BE2C (cell line): Measurements from ENCODE around the gene RPS25.
A peak's percentile ranks its signal among the peaks of the same experiment; 100 is the strongest.
"Not testable (repeated sequence)": the region's sequence is repeated elsewhere in the genome, so short reads cannot be mapped to it uniquely, and the experiment has no call there.

Experiments used
- DNase-seq: peaks from one replicate; pipeline ENCODE4 v3.0.0-alpha.2; 2020
- H3K27me3 ChIP-seq: fragments of 250-450 bp; sonication (Bioruptor Pico); 2 replicates; pipeline ENCODE4 v1.5.1; 2020; ENCODE audit warnings: mild to moderate bottlenecking
- H3K36me3 ChIP-seq: fragments of 250-450 bp; sonication (Bioruptor Pico); 2 replicates; pipeline ENCODE4 v1.5.1; 2020; ENCODE audit warnings: mild to moderate bottlenecking
- H3K4me1 ChIP-seq: fragments of 250-450 bp; sonication (Bioruptor Pico); 2 replicates; pipeline ENCODE4 v1.5.1; 2020
- H3K4me3 ChIP-seq: 2 replicates; pipeline ENCODE4 v1.5.1; 2011; ENCODE audit warnings: low read depth, low read length
- H3K9me3 ChIP-seq: fragments of 250-450 bp; sonication (Bioruptor Pico); 2 replicates; pipeline ENCODE4 v1.5.1; 2020
- CTCF ChIP-seq: IDR thresholded peaks from 2 replicates; pipeline ENCODE4 v1.5.1; 2012; ENCODE audit warnings: mild to moderate bottlenecking, low read depth, low read length

Gene RPS25

DNA sequence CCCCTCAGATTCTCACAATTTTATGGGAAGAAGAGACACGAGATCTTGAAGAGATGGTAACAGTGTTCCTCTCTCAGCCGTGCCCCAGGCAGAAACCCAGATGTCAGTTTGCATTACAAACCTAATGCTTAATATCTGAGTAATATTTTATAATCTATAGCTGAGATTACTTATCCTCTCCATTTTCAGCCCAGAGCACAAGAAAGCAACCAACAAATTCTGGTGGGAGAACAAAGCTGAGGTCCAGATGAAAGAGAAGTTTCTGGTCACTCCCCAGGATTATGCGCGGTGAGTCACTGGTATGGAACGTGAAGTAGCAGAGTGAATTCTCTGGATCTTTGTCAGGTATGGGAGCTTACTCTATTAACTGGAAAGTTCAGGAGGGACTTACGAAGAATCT, 19.3 kb downstream of the RPS25 start:
- Histone ChIP-seq H3K36me3 (peaks cover 11% of the 10 kb centered on the region), H3K27me3 (no peaks in the 10 kb centered on the region), H3K9me3 (no peaks in the 10 kb centered on the region), H3K4me3 (peak overlapping the region; percentile 92), H3K4me1 (0 out of 2 replicates have a peak, but pooled peaks cover 2% of the 10 kb centered on the region)
- no peak for DNase-seq
- TF ChIP-seq CTCF: no peak

GRCh38 chr11:118998388-118998717, 19.8 kb downstream of the RPS25 start:
- H3K4me1 ChIP-seq: 0 out of 2 replicates have a peak, but pooled peaks cover 2% of the 10 kb centered on the region
- H3K4me3 ChIP-seq: peak overlapping the region; percentile 92
- no peak for TF ChIP-seq CTCF
- H3K36me3 ChIP-seq: peaks cover 8% of the 10 kb centered on the region
- H3K9me3 ChIP-seq: no peaks in the 10 kb centered on the region
- no peaks in the 10 kb centered on the region for H3K27me3 ChIP-seq
- DNase-seq: no peak

DNA sequence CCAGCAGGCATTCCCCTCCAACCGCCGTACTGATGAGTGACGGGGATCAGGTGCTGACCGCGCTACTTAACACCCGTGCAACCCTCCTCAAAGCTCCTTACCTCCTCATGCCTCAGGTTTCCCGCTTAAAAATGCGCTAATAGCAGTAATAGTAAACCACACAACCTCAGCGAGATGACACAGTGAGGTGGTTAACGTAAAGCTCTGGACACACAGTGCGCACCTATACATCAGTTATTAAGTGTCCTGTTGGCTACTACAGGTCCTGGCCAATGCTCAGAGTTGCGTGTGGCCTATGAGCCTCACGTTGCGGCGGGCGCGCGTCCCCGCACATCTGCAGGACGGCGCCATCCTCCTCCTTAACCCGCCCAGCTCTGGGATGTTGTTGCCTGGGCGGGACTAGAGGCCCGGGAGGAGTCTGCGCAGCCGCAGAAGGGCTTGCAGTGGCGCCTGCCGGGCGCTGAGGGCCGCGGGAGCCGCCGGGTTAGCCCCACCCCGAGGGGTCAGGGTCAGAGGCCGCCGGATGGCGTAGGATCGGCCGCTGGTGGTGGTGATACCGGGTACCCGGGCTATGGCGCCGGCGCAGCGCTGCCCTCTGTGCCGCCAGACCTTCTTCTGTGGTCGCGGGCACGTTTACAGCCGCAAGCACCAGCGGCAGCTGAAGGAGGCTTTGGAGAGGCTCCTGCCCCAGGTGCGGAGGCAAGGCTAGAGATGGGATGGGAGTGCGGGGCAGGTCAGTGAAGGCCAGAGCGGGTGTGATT, 20.3 kb downstream of the RPS25 start, which contains the start of gene CENATAC:
Gene CENATAC (plus strand): TSS at position 512 of the 761 bp plus-strand sequence. CDS start 60 bp downstream, at position 572.
- no peaks in the 10 kb centered on the region for H3K27me3 ChIP-seq
- TF ChIP-seq CTCF: no peak

DNA sequence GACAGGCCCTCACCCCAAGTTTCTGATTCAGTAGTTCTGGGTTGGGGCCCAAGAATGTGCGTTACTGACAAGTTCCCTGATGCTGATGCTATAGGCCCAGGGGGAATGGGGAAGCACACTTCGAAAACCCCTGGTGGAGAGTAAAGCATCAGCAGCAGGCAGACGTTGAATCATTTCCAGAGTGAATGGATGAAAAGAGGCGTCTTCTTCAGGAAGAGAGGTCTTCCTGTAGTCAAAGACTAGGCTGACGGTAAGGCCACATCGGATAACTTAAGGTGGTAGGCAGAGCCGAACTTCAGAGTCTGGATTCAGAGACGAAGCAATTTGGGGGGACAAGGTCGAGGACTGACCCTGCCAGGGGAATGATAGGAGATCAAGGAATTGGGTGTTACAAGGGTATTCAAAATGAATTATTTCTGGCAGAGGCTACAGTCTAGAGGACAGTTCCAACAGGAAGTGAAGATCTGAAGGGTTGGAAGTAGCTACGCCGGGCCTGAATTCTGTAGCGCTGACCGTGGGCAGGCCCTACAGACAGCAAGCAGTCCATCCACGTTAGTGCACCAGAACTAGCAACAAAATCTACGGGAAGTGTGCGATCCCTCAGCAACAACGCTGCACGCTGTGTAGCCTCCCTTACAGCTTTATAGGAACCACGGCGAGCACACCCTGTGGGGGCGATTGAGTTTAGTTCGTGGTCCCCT, 21.1 kb downstream of the RPS25 start:
- Histone ChIP-seq H3K36me3 (peaks cover 8% of the 10 kb centered on the region), H3K4me3 (peak overlapping the region; percentile 92), H3K4me1 (0 out of 2 replicates have a peak, but pooled peaks cover 2% of the 10 kb centered on the region), H3K9me3 (no peaks in the 10 kb centered on the region), H3K27me3 (no peaks in the 10 kb centered on the region)
- no peak for DNase-seq
- peak; percentile 32 for TF ChIP-seq CTCF

More for the DNA sequence above, 20.3 kb downstream of the RPS25 start, which contains the start of gene CENATAC:
- Histone ChIP-seq H3K4me1 (0 out of 2 replicates have a peak, but pooled peaks cover 2% of the 10 kb centered on the region), H3K36me3 (peaks cover 8% of the 10 kb centered on the region), H3K4me3 (peak within 1 kb of the TSS; percentile 92), H3K9me3 (no peaks in the 10 kb centered on the region)
- peak; percentile 93 for DNase-seq

DNA sequence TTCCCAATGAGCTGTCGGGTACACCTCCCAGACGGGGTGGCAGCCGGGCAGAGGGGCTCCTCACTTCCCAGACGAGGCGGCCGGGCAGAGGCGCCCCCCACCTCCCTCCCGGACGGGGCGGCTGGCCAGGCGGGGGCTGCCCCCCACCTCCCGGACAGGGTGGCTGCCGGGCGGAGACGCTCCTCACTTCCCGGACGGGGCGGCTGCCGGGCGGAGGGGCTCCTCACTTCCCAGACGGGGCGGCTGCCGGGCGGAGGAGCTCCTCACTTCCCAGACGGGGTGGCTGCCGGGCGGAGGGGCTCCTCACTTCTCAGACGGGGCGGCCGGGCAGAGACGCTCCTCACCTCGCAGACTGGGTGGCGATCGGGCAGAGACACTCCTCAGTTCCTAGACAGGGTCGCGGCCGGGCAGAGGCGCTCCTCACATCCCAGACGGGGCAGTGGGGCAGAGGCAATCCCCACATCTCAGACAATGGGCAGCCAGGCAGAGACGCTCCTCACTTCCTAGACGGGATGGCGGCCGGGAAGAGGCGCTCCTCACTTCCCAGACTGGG, 26.6 kb downstream of the RPS25 start:
- H3K4me1 ChIP-seq: not testable (repeated sequence)

DNA sequence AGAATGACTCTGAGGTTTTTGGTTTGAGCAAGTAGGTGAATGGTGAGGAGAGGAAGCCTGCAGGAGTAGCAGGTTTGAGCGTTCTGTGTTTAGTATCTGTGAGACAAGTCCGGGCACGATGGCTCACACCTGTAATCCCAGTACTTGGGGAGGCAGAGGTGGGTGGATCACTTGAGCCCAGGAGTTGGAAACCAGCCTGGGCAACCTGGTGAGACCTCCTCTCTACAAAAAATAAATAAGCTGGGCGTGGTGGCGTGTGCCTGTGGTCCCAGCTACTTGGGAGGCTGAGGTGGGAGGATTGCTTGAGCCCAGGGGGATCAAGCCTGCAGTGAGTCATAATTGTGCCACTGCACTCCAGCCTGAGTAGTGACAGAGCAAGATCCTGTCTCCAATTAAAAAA, 29.9 kb downstream of the RPS25 start:
- no peaks in the 10 kb centered on the region for H3K36me3 ChIP-seq
- no peak overlapping the region for H3K4me3 ChIP-seq
- H3K27me3 ChIP-seq: no peaks in the 10 kb centered on the region
- no peaks in the 10 kb centered on the region for H3K4me1 ChIP-seq
- DNase-seq: no peak
- H3K9me3 ChIP-seq: no peaks in the 10 kb centered on the region
- no peak for TF ChIP-seq CTCF

More for the DNA sequence above, 26.6 kb downstream of the RPS25 start:
- not testable (repeated sequence) for DNase-seq, H3K9me3 ChIP-seq, H3K36me3 ChIP-seq, H3K4me3 ChIP-seq, H3K27me3 ChIP-seq
